SK-N-SH (cell line): Measurements from ENCODE around the gene CCDC57. TPM values are rescaled to one million over a fixed set of nuclear protein-coding genes. Genes with fewer than 3 reads are reported as not detected.

ENCODE experiments used
- CTCF ChIA-PET: fragments of 300-600, 350-600 bp; formaldehyde crosslinking; extraction: SDS; loops from one replicate; lab custom pipeline; 2021; lab: Yijun Ruan, JAX
- POLR2A ChIA-PET: fragments of 350-600 bp; sonication (Branson Sonifier 250); formaldehyde crosslinking; extraction: SDS; loops from one replicate; lab custom pipeline; 2020; ENCODE audit warnings: antibody characterized with exemption, inconsistent platforms; lab: Yijun Ruan, JAX
- DNase-seq: peaks from one replicate; pipeline ENCODE4 v3.0.0; 2012
- H2AFZ ChIP-seq: fragments of 200-600 bp; sonication (generic); 2 replicates; pipeline ENCODE4 v1.8.1; 2016; ENCODE audit warnings: antibody characterized with exemption, mild to moderate bottlenecking, low read depth
- H3F3A ChIP-seq: fragments of 200-600 bp; sonication (generic); replicated peaks from 2 replicates; pipeline ENCODE3; 2016; ENCODE audit warnings: antibody characterized with exemption, mild to moderate bottlenecking; ENCODE audit not compliant: insufficient read depth
- H3K27ac ChIP-seq, 2 experiments: fragments of 200-500 bp in 1 of 2; fragments of 200-600 bp in 1 of 2; sonication (Bioruptor generic) in 1 of 2; sonication (generic), shearing (Covaris generic) in 1 of 2; 2 replicates each; pipeline versions ENCODE4 v1.5.1 to v1.6.1; 2014 to 2016; ENCODE audit warnings: low read depth in 2 of 2, inconsistent platforms in 1 of 2, low read length in 1 of 2, mild to moderate bottlenecking in 1 of 2, mixed read lengths in 1 of 2
- H3K27me3 ChIP-seq: fragments of 200-600 bp; sonication (generic), shearing (Covaris generic); 2 replicates; pipeline ENCODE4 v1.6.1; 2016; ENCODE audit warnings: mixed run types; ENCODE audit not compliant: insufficient read depth
- H3K36me3 ChIP-seq, 2 experiments: fragments of 200-500 bp in 1 of 2; fragments of 200-600 bp in 1 of 2; sonication (Bioruptor generic) in 1 of 2; sonication (generic) in 1 of 2; replicated peaks in 1 of 2; 2 replicates each; pipeline versions ENCODE3 to v1.5.1; 2014 to 2016; ENCODE audit warnings: low read length in 1 of 2, mild to moderate bottlenecking in 1 of 2; ENCODE audit not compliant: insufficient read depth in 2 of 2, control insufficient read depth in 1 of 2
- H3K4me1 ChIP-seq, 2 experiments: fragments of 200-500 bp in 1 of 2; fragments of 200-600 bp in 1 of 2; sonication (Bioruptor generic) in 1 of 2; sonication (generic), shearing (Covaris generic) in 1 of 2; 2 replicates each; pipeline versions ENCODE4 v1.5.1 to v1.6.1; 2014 to 2016; ENCODE audit warnings: low read depth in 1 of 2, low read length in 1 of 2, mixed run types in 1 of 2; ENCODE audit not compliant: insufficient read depth in 2 of 2, control insufficient read depth in 1 of 2
- H3K4me2 ChIP-seq: fragments of 200-600 bp; sonication (generic), shearing (Covaris generic); 2 replicates; pipeline ENCODE4 v1.6.1; 2017; ENCODE audit warnings: mixed run types
- H3K4me3 ChIP-seq, 2 experiments: fragments of 200-500 bp in 1 of 2; fragments of 200-600 bp in 1 of 2; sonication (Bioruptor generic) in 1 of 2; sonication (generic), shearing (Covaris generic) in 1 of 2; 2 replicates each; pipeline versions ENCODE4 v1.5.1 to v1.8.1; 2014 to 2016; ENCODE audit warnings: low read depth in 2 of 2, inconsistent platforms in 1 of 2, low read length in 1 of 2, mild to moderate bottlenecking in 1 of 2, mixed read lengths in 1 of 2, moderate library complexity in 1 of 2
- H3K79me2 ChIP-seq: fragments of 200-600 bp; sonication (generic); 2 replicates; pipeline ENCODE4 v1.8.1; 2017; ENCODE audit warnings: mild to moderate bottlenecking; ENCODE audit not compliant: insufficient read depth
- H3K9ac ChIP-seq: fragments of 200-600 bp; sonication (generic); 2 replicates; pipeline ENCODE4 v1.6.1; 2017; ENCODE audit warnings: mixed run types
- H3K9me2 ChIP-seq: fragments of 200-600 bp; sonication (generic); 2 replicates; pipeline ENCODE4 v1.6.1; 2017; ENCODE audit warnings: mixed run types
- H3K9me3 ChIP-seq: fragments of 200-600 bp; sonication (generic); 2 replicates; pipeline ENCODE4 v1.6.1; 2017; ENCODE audit warnings: mixed run types, mild to moderate bottlenecking, moderate library complexity
- H4K20me1 ChIP-seq: fragments of 200-600 bp; sonication (generic); 2 replicates; pipeline ENCODE4 v1.6.1; 2017; ENCODE audit warnings: mild to moderate bottlenecking, mixed run types; ENCODE audit not compliant: insufficient read depth
- EZH2phosphoT487 ChIP-seq: fragments of 200-600 bp; sonication (generic); IDR thresholded peaks from 2 replicates; pipeline ENCODE4 v1.6.1; 2017; ENCODE audit warnings: low read depth, mixed run types, mild to moderate bottlenecking, antibody characterized with exemption, moderate library complexity, borderline replicate concordance
- FOXM1 ChIP-seq: IDR thresholded peaks from 2 replicates; pipeline ENCODE4 v1.4.0; 2012; ENCODE audit warnings: low read depth, mild to moderate bottlenecking
- GATA2 ChIP-seq: sonication (generic); formaldehyde crosslinking; IDR thresholded peaks from 2 replicates; pipeline ENCODE4 v1.5.0; 2020; ENCODE audit warnings: mild to moderate bottlenecking, missing genetic modification reagents
- JUND ChIP-seq: IDR thresholded peaks from 2 replicates; pipeline ENCODE4 v1.4.0; 2012
- MXI1 ChIP-seq: IDR thresholded peaks from 2 replicates; pipeline ENCODE4 v1.6.1; 2012; ENCODE audit warnings: mild to moderate bottlenecking, low read depth, low read length, improper control_type of control experiment
- POLR2AphosphoS5 ChIP-seq: IDR thresholded peaks from 2 replicates; pipeline ENCODE4 v1.6.1; 2012; ENCODE audit warnings: low read depth, low read length
- RAD21 ChIP-seq: IDR thresholded peaks from 2 replicates; pipeline ENCODE4 v1.6.1; 2012; ENCODE audit warnings: mild to moderate bottlenecking, low read length
- RCOR1 ChIP-seq: fragments of 150-350 bp; IDR thresholded peaks from 2 replicates; pipeline ENCODE4 v1.6.1; 2017; ENCODE audit warnings: antibody characterized with exemption, low read length
- RFX5 ChIP-seq: IDR thresholded peaks from 2 replicates; pipeline ENCODE4 v1.6.1; 2012; ENCODE audit warnings: mild to moderate bottlenecking, improper control_type of control experiment, low read length
- RXRA ChIP-seq: IDR thresholded peaks from 2 replicates; pipeline ENCODE4 v1.4.0; 2012; ENCODE audit warnings: low read depth, mild to moderate bottlenecking, borderline replicate concordance
- SIN3A ChIP-seq: IDR thresholded peaks from 2 replicates; pipeline ENCODE4 v1.6.1; 2012; ENCODE audit warnings: low read depth, mild to moderate bottlenecking, low read length, moderate library complexity, borderline replicate concordance
- TEAD4 ChIP-seq: IDR thresholded peaks from 2 replicates; pipeline ENCODE4 v1.4.0; 2012; ENCODE audit warnings: mild to moderate bottlenecking, borderline replicate concordance; ENCODE audit not compliant: insufficient read depth
- YY1 ChIP-seq: IDR thresholded peaks from 2 replicates; pipeline ENCODE4 v1.4.0; 2012; ENCODE audit warnings: low read depth, mild to moderate bottlenecking
- WGBS: methylation state at CpG from one replicate; pipeline ENCODE4 v1.1.6; 2017; ENCODE audit warnings: low lambda C conversion rate; 5-methylcytosine and 5-hydroxymethylcytosine counted together
- polyA plus RNA-seq, 3 experiments: library from polyadenylated mRNA; depleted of rRNA; stranded (reverse); fragments of >200 nt; gene quantifications; 2 replicates each; pipeline ENCODE4 v1.2.3, GENCODE V29; 2012
- TF ChIP-seq, protein P1 (sequence below): IDR thresholded peaks from 2 replicates; pipeline ENCODE4 v1.6.1; 2012; ENCODE audit warnings: mild to moderate bottlenecking, low read depth, low read length, moderate library complexity
- TF ChIP-seq, protein P2 (sequence below): IDR thresholded peaks from 2 replicates; pipeline ENCODE4 v1.4.0; 2012; ENCODE audit warnings: low read depth
- TF ChIP-seq, protein P3 (sequence below): fragments of 150-350 bp; IDR thresholded peaks from 2 replicates; pipeline ENCODE4 v1.6.1; 2016; ENCODE audit warnings: mild to moderate bottlenecking, low read depth, low read length
- TF ChIP-seq, protein P4 (sequence below): fragments of 150-350 bp; IDR thresholded peaks from 2 replicates; pipeline ENCODE4 v1.6.1; 2017; ENCODE audit warnings: antibody characterized with exemption, low read length, low read depth, borderline replicate concordance

CCDC57 gene
- polyA plus RNA-seq, 1 of the 3 experiments (the other 2 are of a cell fraction), result 68.6 TPM

DNA sequence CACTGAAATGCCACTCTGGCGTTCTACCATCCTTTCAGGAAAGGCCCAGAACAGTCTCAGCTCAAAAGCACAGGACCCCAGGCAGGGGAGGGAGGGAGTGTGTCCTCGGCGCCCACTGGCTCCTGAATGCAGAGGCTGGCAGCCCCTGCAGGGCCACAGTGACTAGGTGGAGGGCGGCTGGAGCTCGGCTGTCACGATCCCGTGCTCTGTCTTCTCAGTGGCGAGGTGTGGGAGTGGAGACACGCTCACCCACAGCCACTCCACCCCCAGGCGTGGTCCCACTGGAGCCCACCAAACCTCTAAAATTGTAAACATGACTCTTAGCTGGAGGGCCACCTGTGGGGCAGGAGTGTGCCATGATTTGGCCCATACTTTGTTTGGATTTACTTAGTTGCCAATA, 98.2 kb downstream of the CCDC57 start:
- Histone ChIP-seq H2AFZ (no peak overlapping the region), H3K4me2 (no peak overlapping the region), H3K27me3 (no peaks in the 10 kb centered on the region), H3K4me3 (no peak overlapping the region), H3K79me2 (no peaks in the 10 kb centered on the region), H3K36me3 (peaks cover 13 to 18% of the 10 kb centered on the region in 2 experiments), H3K9me2 (no peaks in the 10 kb centered on the region), H3K27ac (no peak overlapping the region), H4K20me1 (no peaks in the 10 kb centered on the region), H3K4me1 (no peaks in the 10 kb centered on the region), H3K9ac (no peak overlapping the region), H3F3A (peaks cover 7% of the 10 kb centered on the region), H3K9me3 (no peaks in the 10 kb centered on the region)
- WGBS, result 98% methylated on average over 7 of the region's 10 CpGs
- DNase-seq, result peak; percentile 21
- ChIA-PET CTCF (interaction anchor here (0.9 to 2.0 kb wide), 5 partner anchors 35 to 155 kb away, joined by 3 to 9 read pairs (median 3); partner anchors contain the start of gene DCXR), POLR2A (interaction anchor here (1.0 kb wide), 1 partner anchor 8 kb away, joined by 3 read pairs; no protein-coding TSS in a partner anchor)
- TF ChIP-seq, protein P1, sequence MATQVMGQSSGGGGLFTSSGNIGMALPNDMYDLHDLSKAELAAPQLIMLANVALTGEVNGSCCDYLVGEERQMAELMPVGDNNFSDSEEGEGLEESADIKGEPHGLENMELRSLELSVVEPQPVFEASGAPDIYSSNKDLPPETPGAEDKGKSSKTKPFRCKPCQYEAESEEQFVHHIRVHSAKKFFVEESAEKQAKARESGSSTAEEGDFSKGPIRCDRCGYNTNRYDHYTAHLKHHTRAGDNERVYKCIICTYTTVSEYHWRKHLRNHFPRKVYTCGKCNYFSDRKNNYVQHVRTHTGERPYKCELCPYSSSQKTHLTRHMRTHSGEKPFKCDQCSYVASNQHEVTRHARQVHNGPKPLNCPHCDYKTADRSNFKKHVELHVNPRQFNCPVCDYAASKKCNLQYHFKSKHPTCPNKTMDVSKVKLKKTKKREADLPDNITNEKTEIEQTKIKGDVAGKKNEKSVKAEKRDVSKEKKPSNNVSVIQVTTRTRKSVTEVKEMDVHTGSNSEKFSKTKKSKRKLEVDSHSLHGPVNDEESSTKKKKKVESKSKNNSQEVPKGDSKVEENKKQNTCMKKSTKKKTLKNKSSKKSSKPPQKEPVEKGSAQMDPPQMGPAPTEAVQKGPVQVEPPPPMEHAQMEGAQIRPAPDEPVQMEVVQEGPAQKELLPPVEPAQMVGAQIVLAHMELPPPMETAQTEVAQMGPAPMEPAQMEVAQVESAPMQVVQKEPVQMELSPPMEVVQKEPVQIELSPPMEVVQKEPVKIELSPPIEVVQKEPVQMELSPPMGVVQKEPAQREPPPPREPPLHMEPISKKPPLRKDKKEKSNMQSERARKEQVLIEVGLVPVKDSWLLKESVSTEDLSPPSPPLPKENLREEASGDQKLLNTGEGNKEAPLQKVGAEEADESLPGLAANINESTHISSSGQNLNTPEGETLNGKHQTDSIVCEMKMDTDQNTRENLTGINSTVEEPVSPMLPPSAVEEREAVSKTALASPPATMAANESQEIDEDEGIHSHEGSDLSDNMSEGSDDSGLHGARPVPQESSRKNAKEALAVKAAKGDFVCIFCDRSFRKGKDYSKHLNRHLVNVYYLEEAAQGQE, result no peak
- no peak for TF ChIP-seq POLR2AphosphoS5
- no peak for TF ChIP-seq EZH2phosphoT487
- TF ChIP-seq FOXM1, result no peak
- TF ChIP-seq RAD21, result no peak
- TF ChIP-seq RCOR1, result no peak
- no peak for TF ChIP-seq RFX5

DNA sequence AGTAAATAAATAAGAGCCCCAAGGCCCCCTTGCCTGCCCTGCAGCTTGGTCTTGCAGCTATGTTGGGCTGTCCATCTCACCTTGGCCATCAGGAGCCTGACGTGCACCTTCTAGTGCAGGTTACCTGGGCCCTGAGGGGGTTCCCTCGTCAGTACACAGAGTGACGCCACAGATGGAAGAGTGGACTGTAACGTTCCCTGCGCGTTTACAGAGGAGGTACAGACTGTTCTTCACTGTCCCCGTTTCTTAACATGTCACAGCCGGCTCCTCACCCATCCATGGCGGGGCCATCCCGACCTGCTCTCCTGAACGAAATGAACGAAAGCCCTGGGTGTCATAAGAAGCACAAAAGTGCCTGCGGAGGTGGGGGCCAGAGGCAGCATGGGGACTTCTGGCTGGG, 98.7 kb downstream of the CCDC57 start:
- H3K4me3 ChIP-seq, result no peak overlapping the region
- WGBS, result 97% methylated on average over 13 of the region's 13 CpGs
- H3K4me1 ChIP-seq, result no peaks in the 10 kb centered on the region
- H3K79me2 ChIP-seq, result no peaks in the 10 kb centered on the region
- POLR2A ChIA-PET, result interaction anchor here (1.0 kb wide), 1 partner anchor 8 kb away, joined by 3 read pairs; no protein-coding TSS in a partner anchor
- no peak overlapping the region for H2AFZ ChIP-seq
- no peaks in the 10 kb centered on the region for H4K20me1 ChIP-seq
- peaks cover 13 to 18% of the 10 kb centered on the region in 2 experiments for H3K36me3 ChIP-seq
- H3K27ac ChIP-seq, result no peak overlapping the region
- H3K9me2 ChIP-seq, result no peaks in the 10 kb centered on the region
- no peaks in the 10 kb centered on the region for H3K9me3 ChIP-seq
- no peak overlapping the region for H3K9ac ChIP-seq
- no peak for DNase-seq
- CTCF ChIA-PET, result interaction anchor here (0.9 to 2.0 kb wide), 5 partner anchors 35 to 154 kb away, joined by 3 to 9 read pairs (median 3); partner anchors contain the start of gene DCXR
- H3F3A ChIP-seq, result peaks cover 7% of the 10 kb centered on the region
- no peaks in the 10 kb centered on the region for H3K27me3 ChIP-seq
- H3K4me2 ChIP-seq, result no peak overlapping the region
- TF ChIP-seq GATA2 (CRISPR knock-in tag) (no peak), JUND (no peak), YY1 (no peak), RFX5 (no peak), SIN3A (no peak), POLR2AphosphoS5 (no peak), RXRA (no peak), MXI1 (no peak), TEAD4 (no peak)
- TF ChIP-seq, protein P2, sequence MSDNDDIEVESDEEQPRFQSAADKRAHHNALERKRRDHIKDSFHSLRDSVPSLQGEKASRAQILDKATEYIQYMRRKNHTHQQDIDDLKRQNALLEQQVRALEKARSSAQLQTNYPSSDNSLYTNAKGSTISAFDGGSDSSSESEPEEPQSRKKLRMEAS, result no peak
- TF ChIP-seq, protein P1, result no peak
- TF ChIP-seq, protein P3, sequence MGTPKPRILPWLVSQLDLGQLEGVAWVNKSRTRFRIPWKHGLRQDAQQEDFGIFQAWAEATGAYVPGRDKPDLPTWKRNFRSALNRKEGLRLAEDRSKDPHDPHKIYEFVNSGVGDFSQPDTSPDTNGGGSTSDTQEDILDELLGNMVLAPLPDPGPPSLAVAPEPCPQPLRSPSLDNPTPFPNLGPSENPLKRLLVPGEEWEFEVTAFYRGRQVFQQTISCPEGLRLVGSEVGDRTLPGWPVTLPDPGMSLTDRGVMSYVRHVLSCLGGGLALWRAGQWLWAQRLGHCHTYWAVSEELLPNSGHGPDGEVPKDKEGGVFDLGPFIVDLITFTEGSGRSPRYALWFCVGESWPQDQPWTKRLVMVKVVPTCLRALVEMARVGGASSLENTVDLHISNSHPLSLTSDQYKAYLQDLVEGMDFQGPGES, result no peak
- TF ChIP-seq, protein P4, sequence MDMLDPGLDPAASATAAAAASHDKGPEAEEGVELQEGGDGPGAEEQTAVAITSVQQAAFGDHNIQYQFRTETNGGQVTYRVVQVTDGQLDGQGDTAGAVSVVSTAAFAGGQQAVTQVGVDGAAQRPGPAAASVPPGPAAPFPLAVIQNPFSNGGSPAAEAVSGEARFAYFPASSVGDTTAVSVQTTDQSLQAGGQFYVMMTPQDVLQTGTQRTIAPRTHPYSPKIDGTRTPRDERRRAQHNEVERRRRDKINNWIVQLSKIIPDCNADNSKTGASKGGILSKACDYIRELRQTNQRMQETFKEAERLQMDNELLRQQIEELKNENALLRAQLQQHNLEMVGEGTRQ, result no peak
